PC-9 (cell line): ENCODE data around the gene RNASE12. TPM values are rescaled to one million over a fixed set of nuclear protein-coding genes. Genes with fewer than 3 reads are reported as not detected.
A peak's percentile ranks its signal among the peaks of the same experiment; 100 is the strongest.

Experiments
- BruUV-seq: library from RNA; stranded (reverse); fragments of 400-500 nt; replicated peaks from 2 replicates; lab custom pipeline; 2021; lab: Mats Ljungman, UMichigan
- CTCF ChIA-PET: fragments of 300-600 bp; sonication (Branson Sonifier 250); formaldehyde crosslinking; loops from one replicate; lab custom pipeline; 2022; ENCODE audit warnings: antibody characterized with exemption; lab: Charles Lee
- POLR2A ChIA-PET: fragments of 300-600 bp; sonication (Branson Sonifier 250); formaldehyde crosslinking; loops from one replicate; lab custom pipeline; 2022; ENCODE audit warnings: antibody characterized with exemption; ENCODE audit not compliant: unreplicated experiment; lab: Charles Lee
- DNase-seq, 2 experiments: peaks; one replicate each; pipeline versions ENCODE4 v3.0.0 to v3.0.0-alpha.2; 2015 to 2022; ENCODE audit warnings: mixed read lengths in 1 of 2
- H2AFZ ChIP-seq: fragments of 200-600 bp; sonication (generic); 2 replicates; pipeline ENCODE4 v1.8.1; 2017; ENCODE audit warnings: antibody characterized with exemption
- H3F3A ChIP-seq: fragments of 200-600 bp; sonication (generic); 2 replicates; pipeline ENCODE4 v1.8.1; 2017; ENCODE audit warnings: antibody characterized with exemption, mild to moderate bottlenecking, low read depth; ENCODE audit not compliant: insufficient read depth
- H3K27ac ChIP-seq: fragments of 200-600 bp; sonication (generic); 2 replicates; pipeline ENCODE4 v1.6.1; 2016; ENCODE audit warnings: mixed run types
- H3K27me3 ChIP-seq: fragments of 200-600 bp; sonication (generic); 2 replicates; pipeline ENCODE4 v1.6.1; 2016; ENCODE audit warnings: low read depth, mixed run types; ENCODE audit not compliant: insufficient read depth
- H3K36me3 ChIP-seq: fragments of 200-600 bp; sonication (generic); 2 replicates; pipeline ENCODE4 v1.6.1; 2016; ENCODE audit warnings: low read depth, mixed run types
- H3K4me1 ChIP-seq: fragments of 200-600 bp; sonication (generic); replicated peaks from 2 replicates; pipeline ENCODE4 v1.6.1; 2016; ENCODE audit warnings: mixed run types; ENCODE audit not compliant: insufficient read depth
- H3K4me2 ChIP-seq: fragments of 200-600 bp; sonication (generic); 2 replicates; pipeline ENCODE4 v1.6.1; 2017; ENCODE audit warnings: mixed run types
- H3K4me3 ChIP-seq: fragments of 200-600 bp; sonication (generic); 2 replicates; pipeline ENCODE4 v1.6.1; 2016; ENCODE audit warnings: mixed run types
- H3K79me2 ChIP-seq: fragments of 200-600 bp; sonication (generic); 2 replicates; pipeline ENCODE4 v1.6.1; 2017; ENCODE audit warnings: low read depth, mixed run types
- H3K9me2 ChIP-seq: fragments of 200-600 bp; sonication (generic); 2 replicates; pipeline ENCODE4 v1.8.1; 2017; ENCODE audit warnings: mild to moderate bottlenecking; ENCODE audit not compliant: insufficient read depth
- H3K9me3 ChIP-seq: fragments of 200-600 bp; sonication (generic); 2 replicates; pipeline ENCODE4 v1.8.1; 2016; ENCODE audit warnings: low read depth; ENCODE audit not compliant: insufficient read depth
- H4K20me1 ChIP-seq: fragments of 200-600 bp; sonication (generic); 2 replicates; pipeline ENCODE4 v1.8.1; 2017; ENCODE audit not compliant: insufficient read depth
- EZH2 ChIP-seq: fragments of 200-600 bp; sonication (generic); IDR thresholded peaks from 2 replicates; pipeline ENCODE4 v1.8.0; 2017; ENCODE audit warnings: antibody characterized with exemption, low read depth
- intact Hi-C: fragments of 100-400 bp; cut with micrococcal nuclease; formaldehyde crosslinking; loops from one replicate; pipeline ENCODE4 v1.10.0; 2022; ENCODE audit not compliant: unreplicated experiment
- total RNA-seq: library from RNA; stranded (reverse); gene quantifications from 2 replicates; pipeline ENCODE4 v1.2.3, GENCODE V29; 2021
- TF ChIP-seq, protein P1 (sequence below): fragments of 200-600 bp; sonication (generic); conservative IDR thresholded peaks from 2 replicates; pipeline ENCODE4 v1.6.1; 2017; ENCODE audit warnings: mixed run types, antibody characterized with exemption, mild to moderate bottlenecking, moderate library complexity

The RNASE12 gene
- total RNA-seq, 1 experiment from 2014 or later = not detected

DNA sequence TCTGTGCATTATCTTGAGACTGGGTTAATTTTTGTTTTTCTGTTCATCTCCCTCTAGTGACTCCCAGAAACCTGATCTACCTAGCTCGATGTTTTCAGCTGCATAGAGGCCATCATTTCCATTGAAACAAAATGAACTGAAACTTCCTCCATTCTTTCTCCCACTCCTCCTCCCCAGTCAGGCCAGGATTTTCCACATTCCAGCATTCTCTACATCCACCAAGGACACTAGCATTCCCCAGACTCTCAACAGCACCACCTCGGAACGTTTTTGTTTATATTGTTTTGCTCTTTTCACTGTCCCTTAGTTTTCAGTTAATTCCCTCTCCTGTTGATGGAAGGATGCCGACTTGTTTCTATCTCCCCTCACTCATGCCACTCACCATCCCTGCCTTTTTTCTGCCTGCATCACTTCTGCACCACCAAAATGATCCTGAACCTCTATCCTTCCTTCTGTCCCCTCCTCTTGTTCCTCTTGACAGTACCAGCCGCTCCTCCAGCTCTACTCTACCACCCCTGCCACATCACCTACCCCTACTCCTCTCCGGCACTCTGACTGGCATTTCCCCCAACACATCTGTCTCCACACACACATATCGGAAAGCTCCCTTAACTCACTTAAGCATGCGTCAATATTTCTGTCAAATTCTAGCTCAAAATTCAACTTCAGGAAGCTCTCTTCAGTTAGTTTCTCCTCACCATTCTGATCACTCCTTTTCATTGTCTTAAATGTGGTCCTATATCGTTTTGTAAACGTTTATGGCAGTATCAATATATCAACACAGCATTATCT lies 37.1 kb upstream of the RNASE12 start:
- BruUV-seq = no TSS peak
- H3K27me3 ChIP-seq = no peaks in the 10 kb centered on the region
- no peaks in the 10 kb centered on the region for H3K9me3 ChIP-seq
- DNase-seq = no peak
- no peak overlapping the region for H3K4me3 ChIP-seq
- CTCF ChIA-PET = no interaction called here
- intact Hi-C loops = loop anchor here (10.0 kb wide), 1 partner anchor 347 kb away; no protein-coding TSS in a partner anchor
- no peak overlapping the region for H3K4me2 ChIP-seq
- H3F3A ChIP-seq = peaks cover 49% of the 10 kb centered on the region
- H3K36me3 ChIP-seq = no peaks in the 10 kb centered on the region
- H3K4me1 ChIP-seq = no peaks in the 10 kb centered on the region
- POLR2A ChIA-PET = no interaction called here
- H4K20me1 ChIP-seq = no peaks in the 10 kb centered on the region
- H3K27ac ChIP-seq = no peak overlapping the region
- H2AFZ ChIP-seq = no peak overlapping the region
- H3K9me2 ChIP-seq = no peaks in the 10 kb centered on the region
- TF ChIP-seq EZH2 = no peak
- TF ChIP-seq, protein P1, sequence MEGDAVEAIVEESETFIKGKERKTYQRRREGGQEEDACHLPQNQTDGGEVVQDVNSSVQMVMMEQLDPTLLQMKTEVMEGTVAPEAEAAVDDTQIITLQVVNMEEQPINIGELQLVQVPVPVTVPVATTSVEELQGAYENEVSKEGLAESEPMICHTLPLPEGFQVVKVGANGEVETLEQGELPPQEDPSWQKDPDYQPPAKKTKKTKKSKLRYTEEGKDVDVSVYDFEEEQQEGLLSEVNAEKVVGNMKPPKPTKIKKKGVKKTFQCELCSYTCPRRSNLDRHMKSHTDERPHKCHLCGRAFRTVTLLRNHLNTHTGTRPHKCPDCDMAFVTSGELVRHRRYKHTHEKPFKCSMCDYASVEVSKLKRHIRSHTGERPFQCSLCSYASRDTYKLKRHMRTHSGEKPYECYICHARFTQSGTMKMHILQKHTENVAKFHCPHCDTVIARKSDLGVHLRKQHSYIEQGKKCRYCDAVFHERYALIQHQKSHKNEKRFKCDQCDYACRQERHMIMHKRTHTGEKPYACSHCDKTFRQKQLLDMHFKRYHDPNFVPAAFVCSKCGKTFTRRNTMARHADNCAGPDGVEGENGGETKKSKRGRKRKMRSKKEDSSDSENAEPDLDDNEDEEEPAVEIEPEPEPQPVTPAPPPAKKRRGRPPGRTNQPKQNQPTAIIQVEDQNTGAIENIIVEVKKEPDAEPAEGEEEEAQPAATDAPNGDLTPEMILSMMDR = no peak
- H3K79me2 ChIP-seq = no peaks in the 10 kb centered on the region

GRCh38 chr14:20627346-20628027 lies 36.3 kb upstream of the RNASE12 start:
- H3K79me2 ChIP-seq = no peaks in the 10 kb centered on the region
- H3K9me3 ChIP-seq = no peaks in the 10 kb centered on the region
- peaks cover 43% of the 10 kb centered on the region for H3F3A ChIP-seq
- DNase-seq = no peak
- H4K20me1 ChIP-seq = no peaks in the 10 kb centered on the region
- intact Hi-C loops = loop anchor here (10.0 kb wide), 1 partner anchor 347 kb away; no protein-coding TSS in a partner anchor
- no peaks in the 10 kb centered on the region for H3K36me3 ChIP-seq
- H2AFZ ChIP-seq = no peak overlapping the region
- no TSS peak for BruUV-seq
- H3K27me3 ChIP-seq = no peaks in the 10 kb centered on the region
- TF ChIP-seq, protein P1 = no peak
- POLR2A ChIA-PET = no interaction called here
- H3K4me3 ChIP-seq = no peak overlapping the region
- H3K4me1 ChIP-seq = no peaks in the 10 kb centered on the region
- CTCF ChIA-PET = no interaction called here
- H3K9me2 ChIP-seq = no peaks in the 10 kb centered on the region
- no peak overlapping the region for H3K27ac ChIP-seq
- peak overlapping the region; percentile 91; the same call in 1 of the 2 replicates for H3K4me2 ChIP-seq

GRCh38 chr14:20626274-20626673 lies 35.1 kb upstream of the RNASE12 start:
- intact Hi-C loops = loop anchor here (10.0 kb wide), 1 partner anchor 349 kb away; no protein-coding TSS in a partner anchor
- H4K20me1 ChIP-seq = no peaks in the 10 kb centered on the region
- peak overlapping the region; percentile 91 for H3K4me2 ChIP-seq
- no peak overlapping the region for H3K27ac ChIP-seq
- no peaks in the 10 kb centered on the region for H3K9me2 ChIP-seq
- no peaks in the 10 kb centered on the region for H3K9me3 ChIP-seq
- H3K27me3 ChIP-seq = no peaks in the 10 kb centered on the region
- no TSS peak for BruUV-seq
- no peak for TF ChIP-seq EZH2
- TF ChIP-seq, protein P1 = no peak
- ChIA-PET CTCF (interaction anchor here (0.6 kb wide), 1 partner anchor 168 kb away, joined by 3 read pairs; no protein-coding TSS in a partner anchor), POLR2A (no interaction called here)
- H3K4me1 ChIP-seq = no peaks in the 10 kb centered on the region
- H3K79me2 ChIP-seq = no peaks in the 10 kb centered on the region
- peaks cover 37% of the 10 kb centered on the region for H3F3A ChIP-seq
- peak overlapping the region; percentile 67; the same call in 1 of the 2 replicates for H3K4me3 ChIP-seq
- peak overlapping the region; percentile 46; the same call in 1 of the 2 replicates for H2AFZ ChIP-seq
- DNase-seq = no peak
- no peaks in the 10 kb centered on the region for H3K36me3 ChIP-seq
